HG03159 (cell line): Measurements from ENCODE around the gene PHF3.

Source experiments
- ATAC-seq: cut with Tn5 transposase; IDR thresholded peaks from one replicate; pipeline ENCODE4 v1.9.1; 2021; ENCODE audit warnings: mild to moderate bottlenecking, moderate library complexity; ENCODE audit not compliant: unreplicated experiment

Gene PHF3, protein sequence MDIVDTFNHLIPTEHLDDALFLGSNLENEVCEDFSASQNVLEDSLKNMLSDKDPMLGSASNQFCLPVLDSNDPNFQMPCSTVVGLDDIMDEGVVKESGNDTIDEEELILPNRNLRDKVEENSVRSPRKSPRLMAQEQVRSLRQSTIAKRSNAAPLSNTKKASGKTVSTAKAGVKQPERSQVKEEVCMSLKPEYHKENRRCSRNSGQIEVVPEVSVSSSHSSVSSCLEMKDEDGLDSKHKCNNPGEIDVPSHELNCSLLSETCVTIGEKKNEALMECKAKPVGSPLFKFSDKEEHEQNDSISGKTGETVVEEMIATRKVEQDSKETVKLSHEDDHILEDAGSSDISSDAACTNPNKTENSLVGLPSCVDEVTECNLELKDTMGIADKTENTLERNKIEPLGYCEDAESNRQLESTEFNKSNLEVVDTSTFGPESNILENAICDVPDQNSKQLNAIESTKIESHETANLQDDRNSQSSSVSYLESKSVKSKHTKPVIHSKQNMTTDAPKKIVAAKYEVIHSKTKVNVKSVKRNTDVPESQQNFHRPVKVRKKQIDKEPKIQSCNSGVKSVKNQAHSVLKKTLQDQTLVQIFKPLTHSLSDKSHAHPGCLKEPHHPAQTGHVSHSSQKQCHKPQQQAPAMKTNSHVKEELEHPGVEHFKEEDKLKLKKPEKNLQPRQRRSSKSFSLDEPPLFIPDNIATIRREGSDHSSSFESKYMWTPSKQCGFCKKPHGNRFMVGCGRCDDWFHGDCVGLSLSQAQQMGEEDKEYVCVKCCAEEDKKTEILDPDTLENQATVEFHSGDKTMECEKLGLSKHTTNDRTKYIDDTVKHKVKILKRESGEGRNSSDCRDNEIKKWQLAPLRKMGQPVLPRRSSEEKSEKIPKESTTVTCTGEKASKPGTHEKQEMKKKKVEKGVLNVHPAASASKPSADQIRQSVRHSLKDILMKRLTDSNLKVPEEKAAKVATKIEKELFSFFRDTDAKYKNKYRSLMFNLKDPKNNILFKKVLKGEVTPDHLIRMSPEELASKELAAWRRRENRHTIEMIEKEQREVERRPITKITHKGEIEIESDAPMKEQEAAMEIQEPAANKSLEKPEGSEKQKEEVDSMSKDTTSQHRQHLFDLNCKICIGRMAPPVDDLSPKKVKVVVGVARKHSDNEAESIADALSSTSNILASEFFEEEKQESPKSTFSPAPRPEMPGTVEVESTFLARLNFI (N-terminal part only)

DNA sequence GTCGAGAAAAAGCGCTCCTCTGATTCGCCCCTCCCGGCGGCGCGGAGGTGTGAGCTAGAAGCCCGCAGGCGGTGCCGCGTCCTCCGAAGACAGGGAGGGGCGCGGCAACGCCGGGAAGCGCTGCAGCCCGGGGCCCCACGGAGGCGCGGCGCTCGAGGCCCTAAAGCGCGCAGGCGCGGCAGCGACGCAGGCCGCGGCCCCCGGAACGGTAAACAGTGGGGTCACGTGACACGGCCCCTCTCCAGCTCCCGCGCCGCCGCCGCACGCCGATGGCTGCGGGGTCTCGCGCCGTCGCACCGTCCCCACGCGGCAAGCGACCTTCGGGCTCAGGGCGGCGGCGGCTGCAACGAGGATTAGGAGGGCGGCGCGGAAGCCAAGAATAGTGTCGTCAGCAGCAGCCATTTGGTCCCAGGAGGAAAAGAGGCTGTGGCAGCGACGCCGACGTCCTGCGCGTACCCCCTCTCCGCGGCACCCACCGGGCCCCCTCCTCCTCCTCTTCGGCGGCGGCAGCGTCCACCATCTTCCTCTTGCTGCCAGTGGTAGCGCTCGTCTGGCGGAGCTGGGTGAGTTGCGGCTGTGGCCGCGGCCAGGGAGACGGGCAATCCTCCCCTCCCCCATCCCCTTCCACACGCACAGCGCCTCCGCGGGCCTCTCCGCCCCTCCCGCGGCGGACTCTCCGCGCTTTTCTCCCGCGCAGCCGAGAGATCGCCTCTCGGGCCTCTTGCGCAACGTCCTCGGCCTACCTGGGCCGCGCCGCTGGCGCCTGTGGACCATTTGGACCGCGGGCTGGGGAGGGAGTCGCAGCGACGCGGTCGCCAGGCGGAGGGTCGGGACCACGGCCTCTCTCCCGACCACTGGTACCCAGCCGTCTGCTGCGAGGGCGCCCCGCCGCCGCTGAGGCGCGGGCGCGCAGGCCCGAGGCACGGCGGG lies at the start of gene PHF3:
TSS of gene PHF3 (plus strand) at position 215 of the 930 bp plus-strand sequence. CDS start 10,750 bp downstream, outside the sequence.
- peak; percentile 89 for ATAC-seq

DNA sequence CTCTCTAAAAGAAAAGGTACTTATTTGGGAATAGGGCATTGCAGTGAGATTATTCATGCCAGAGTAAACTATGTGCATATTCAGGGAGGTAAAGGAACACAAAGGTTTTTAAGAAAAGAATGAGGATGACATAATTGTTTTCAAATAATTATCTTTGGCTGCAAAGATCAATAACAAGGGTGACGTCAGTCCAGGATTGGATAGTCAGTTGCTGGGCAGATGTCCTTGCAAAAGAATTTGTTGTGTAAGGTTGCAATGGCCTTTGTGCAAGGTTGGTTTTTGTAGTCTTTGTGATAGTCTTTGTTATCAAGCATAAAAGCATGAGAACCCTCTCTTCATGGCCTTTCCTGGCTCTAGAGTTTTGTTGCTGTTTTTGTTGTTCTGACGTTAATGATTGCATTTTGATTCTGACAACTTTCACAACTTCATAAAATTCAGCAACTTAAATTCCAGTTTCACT lies 45.6 kb upstream of the PHF3 start:
- no peak for ATAC-seq

DNA sequence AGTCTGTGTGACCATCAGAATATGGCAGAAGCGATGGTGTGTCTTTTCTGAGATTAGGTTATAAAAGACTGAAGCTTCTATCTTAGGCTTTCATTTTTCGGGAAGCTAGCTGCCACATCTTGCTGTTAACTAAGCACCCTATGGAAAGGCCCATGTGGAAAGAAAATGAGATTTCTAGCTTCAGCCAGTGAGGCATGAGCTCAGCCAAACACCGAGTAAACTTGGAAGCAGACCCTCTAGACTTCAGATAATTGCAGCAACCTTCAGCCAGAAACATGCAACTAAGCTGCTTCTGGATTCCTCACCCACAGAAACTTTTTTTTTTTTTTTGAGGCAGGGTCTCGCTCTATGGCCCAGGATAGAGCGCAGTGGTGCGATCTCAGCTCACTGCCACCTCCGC lies 42.7 kb upstream of the PHF3 start:
- ATAC-seq: no peak

DNA sequence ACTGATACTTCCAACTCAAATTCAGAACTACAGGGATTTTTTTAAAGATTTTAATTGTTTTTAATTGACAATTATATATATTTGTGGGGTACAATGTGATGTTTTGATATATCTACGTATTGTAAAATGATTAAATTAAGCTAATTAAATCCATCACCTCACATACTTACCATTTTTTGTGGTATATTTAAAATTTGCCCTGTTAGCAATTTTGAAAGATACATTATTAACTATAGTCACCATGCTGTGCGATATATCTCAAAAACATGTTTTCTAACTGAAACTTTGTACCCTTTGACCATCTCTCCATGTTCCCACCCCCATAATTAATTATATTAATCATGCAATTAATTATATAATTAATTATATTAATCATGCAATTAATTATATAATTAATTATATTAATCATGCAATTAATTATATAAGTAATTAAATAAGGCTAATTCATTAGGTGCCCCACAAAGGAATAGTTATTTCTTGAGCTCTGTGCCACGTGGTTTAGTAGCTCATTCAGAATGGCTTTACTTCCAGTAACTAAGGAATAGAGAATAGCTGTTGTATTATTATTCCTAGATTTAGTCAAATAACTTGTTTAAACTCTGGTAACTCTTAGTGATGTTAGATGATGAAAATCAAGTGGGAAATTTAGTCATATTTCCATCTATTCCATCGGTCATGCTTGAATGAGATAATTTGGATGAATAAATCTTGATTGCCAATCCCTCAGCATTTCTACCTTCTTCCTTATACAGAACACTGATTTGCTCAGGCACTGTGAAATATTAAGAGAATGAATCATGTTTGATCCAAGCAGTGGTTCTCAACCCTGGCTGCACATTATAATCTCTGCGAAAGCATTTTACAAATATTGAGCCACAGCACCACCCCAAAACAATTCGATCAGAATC lies 38.2 kb upstream of the PHF3 start:
- ATAC-seq: no peak

DNA sequence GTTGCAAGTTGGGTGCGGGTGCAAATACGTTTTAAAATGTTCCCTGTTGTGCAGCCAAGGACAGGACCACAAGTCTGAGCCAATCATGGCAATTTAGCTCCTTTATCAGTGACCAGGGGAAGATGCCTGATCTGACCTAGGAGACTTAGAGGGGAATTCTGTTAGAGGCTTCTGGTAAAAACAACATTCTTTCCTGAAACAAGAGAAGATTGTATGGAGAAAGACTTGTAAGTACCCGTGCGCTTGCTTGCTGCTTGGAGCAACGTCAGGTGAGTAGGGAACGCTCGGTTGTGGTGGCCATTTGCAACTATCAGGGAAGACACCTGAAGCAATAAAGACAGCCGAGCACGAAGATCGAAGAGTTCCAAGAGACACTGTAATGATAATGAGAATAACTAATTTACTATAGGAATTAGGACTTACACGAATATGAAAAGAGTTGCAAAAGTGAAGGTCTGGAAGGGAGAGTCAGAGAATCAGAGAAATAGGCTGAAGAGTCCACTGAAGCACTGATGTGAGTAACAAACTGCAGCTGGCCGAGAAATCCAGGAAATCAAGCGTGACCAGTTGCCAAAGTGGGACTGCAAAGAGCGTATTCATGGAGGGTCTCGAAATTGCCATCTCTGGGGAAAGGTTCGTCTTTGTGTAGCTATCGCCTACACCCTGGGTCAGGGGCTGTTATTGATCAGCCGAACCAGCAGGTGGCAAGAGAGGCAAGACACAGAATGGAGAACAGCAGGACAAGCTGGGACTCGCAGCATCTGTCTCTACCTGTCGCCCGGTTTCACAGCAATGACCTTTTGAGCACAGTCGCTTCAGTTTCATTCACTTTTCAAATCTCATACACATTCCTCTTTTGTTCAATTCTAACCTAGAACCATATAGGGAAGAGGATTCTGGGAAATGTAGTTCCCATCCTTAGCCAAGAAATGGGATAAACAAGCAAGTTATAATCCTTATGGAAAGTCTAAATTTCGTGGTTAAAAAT lies 37.3 kb upstream of the PHF3 start:
- peak; percentile 100 for ATAC-seq

DNA sequence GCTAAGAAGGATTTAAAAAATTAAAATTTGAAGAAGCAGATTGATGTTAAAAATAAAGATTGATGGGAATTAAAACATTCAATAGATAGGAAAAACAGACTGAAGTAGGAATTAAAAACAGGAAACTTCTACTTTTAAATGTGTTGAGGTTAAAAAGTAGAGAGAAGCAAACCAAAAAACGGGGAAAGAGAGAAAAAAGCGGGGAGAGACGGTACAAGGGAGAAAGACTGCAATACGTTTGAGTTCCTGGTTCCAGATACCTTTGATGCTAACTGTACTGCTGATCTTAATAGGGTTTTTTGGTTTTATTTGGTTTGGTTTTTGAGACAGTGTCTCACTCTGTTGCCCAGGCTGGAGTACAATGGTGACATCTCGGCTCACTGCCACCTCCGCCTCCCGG lies 36.4 kb upstream of the PHF3 start:
- ATAC-seq: no peak

DNA sequence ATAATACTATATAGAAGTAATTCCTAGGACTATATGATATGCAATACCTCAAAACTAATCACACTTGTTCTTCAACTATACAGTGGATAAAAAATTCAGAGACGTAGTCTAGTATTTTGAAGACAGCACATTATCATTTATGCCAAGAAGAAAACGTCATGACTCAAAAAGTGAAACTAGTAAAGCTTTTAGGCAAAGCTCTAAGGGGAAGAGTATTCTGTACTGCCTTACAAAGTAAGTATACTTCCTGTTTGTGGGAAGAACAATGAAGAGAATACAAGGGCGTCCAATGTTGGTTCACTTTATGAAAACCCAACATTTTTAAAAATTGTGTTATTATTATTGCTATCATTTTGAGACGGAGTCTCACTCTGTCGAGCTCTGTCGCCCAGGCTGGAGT lies 35.5 kb upstream of the PHF3 start:
- ATAC-seq: no peak

DNA sequence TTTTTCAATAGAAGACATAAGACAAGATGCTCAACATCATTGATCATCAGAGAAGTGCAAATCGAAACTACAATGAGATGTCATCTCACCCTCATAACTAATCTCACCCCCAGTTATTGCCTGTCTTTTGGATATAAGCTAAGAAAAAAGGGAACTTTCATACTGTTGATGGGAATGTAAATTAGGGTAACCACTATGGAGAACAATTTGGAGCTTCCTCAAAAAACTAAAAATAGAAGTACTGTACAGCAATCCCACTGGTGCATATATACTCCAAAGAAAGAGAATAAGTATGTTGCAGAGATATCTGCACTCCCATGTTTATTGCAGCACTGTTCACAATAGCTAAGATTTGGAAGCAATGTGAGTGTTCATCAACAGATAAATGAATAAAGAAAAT lies 26.4 kb upstream of the PHF3 start:
- no peak for ATAC-seq

DNA sequence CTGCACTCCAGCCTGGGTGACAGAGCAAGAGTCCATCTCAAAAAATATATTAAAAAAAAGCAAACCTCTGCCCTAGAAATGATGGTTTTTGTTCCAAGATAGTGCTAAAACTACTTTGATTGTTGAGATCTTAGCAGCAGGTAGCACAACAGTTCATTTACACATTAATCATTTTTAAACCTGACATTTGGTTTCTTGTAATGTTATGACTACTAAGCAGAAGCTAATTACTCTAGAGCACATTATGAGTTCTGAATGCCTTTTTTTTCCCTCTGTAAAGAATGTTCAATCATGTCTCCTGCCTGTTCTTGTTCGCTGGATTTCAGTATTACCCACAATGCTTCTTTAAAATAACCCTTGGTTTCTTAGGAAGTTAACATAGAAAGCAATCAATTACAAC lies 24.7 kb upstream of the PHF3 start:
- ATAC-seq: no peak

DNA sequence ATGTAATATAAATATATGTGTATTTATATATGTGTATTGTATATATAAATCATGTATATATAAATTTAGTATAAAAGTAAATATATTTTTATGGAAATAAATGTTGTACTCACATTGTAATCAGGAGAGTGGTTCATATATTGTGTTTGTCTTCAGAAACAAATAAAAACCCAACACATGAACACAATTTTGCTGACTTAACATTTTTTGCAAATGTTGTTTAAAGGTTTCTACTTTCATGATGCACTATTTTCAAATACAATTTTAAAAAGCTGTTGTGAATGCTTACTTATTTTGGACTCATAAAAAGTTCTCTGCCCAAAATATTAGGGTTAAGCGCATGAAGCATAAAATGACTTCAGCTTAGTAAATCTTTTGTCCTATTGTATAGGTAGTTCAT lies 24.0 kb upstream of the PHF3 start:
- ATAC-seq: no peak

DNA sequence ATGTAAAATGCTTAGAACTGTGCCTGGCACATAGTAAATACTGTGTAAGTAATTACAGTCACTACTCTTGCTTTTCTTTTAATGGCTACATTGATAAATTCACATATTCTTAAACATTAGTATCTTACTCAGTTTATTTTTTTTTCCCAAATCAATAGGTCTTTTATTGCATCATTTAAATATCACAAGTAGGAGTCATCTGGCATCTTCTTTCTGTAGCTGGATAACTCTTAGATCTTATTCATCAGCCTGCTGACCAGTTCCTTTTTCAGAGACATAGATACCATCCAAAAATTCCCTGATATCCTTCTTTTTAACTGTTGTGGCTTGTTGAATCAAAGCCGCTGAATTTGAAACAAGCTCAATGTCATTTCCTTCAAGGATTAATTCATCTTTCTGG lies 20.0 kb upstream of the PHF3 start:
- ATAC-seq: no peak

DNA sequence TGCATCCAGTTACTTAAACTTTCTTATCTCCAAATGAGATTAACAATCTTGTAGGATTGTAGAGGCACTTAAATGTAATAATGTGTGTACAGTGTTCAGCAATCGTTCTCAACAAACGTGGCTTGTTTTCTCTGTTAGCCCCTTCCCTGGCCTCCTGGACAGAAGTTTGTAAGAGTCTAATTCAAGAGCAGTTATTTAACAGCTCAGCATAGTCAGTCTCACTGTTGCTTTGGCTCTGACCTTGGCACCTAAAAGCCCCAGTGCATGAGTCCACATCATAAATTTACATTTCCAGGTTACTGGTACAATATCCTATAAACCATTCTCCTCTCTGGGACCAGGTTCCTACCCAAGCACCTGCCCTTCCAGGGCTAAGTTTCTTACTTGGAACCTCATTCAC lies 11.5 kb upstream of the PHF3 start:
- no peak for ATAC-seq

DNA sequence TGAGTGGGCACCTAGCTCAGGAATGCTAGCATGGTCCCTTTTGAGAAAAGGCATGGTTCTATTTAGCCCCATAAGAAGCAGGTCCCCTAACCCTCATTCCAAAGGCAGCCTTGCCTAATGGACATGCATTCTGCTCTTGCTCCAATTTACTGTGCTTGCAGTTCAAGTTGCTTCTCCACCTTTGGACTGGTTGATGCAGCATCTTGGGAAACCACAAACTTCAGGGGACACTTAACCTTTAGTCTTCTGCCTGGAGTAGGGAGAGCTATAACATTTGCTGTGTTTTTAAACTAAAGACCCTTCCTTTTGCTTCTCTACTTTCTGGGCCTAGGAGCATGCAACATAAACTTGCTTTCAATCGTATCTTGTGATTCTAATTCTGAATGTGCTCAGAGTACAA lies 5.1 kb upstream of the PHF3 start:
- ATAC-seq: no peak

DNA sequence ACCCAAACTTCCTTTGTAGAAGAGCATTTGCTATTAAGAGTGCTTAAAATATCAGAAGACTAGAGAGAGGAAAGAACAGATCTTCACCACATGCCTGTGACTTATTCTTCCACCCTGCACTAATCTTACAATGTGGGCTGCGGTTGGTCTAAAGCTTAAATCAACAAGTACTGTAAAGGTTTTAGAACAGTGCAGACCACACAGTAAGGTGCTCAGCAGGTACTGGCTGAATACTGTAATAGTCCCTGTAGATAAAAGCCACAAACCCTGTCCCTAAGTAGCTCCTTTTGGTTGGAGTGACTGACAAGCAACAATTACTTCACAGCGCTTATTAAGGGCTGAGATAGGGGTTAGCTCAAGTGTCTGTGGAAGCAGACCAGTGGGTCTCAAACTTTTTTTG lies 972 bp upstream of the PHF3 start:
- ATAC-seq: no peak

DNA sequence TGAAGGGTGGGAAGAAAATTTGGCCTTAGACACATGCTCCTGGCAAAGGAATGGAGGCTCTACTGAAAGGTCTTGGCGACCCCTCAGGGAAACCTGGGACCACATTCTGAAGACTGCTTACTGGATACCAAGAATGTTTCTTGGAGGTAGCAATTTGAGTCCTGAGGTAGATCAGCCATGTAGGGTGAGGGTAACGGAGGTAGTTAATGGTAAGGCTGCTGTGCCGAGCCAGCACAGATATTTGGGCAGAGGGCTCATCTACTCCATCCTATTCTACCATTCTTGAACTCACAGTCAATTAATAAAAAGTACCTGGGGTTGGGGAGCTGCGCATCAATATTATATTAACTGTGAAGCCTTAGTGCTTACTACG lies 401 bp upstream of the PHF3 start:
- ATAC-seq: peak; percentile 19

DNA sequence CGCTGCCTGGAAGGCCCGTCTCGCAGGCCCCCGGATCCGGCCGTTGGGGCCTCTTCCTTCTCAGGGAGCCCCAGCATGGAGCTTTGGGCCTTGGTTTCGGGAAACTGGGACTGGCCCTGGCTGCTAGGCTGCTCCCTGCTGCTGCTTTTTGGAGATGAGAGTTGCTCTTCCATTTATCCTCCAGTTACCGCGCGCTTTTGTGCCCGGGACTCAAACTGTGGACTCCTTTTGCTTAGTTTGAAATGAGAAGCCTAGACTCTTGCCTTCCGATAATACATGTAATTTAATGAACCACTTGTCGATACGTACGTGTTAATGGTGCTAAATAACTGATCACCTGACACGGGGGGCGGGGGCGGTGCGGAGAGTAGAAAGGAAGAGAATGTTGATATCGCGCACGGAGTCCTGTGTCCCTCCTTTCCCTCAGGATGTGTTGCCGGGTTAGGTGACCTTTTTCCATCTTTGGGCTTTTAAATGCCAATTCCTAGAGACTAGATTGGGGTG lies 968 bp downstream of the PHF3 start:
- ATAC-seq: peak; percentile 7

DNA sequence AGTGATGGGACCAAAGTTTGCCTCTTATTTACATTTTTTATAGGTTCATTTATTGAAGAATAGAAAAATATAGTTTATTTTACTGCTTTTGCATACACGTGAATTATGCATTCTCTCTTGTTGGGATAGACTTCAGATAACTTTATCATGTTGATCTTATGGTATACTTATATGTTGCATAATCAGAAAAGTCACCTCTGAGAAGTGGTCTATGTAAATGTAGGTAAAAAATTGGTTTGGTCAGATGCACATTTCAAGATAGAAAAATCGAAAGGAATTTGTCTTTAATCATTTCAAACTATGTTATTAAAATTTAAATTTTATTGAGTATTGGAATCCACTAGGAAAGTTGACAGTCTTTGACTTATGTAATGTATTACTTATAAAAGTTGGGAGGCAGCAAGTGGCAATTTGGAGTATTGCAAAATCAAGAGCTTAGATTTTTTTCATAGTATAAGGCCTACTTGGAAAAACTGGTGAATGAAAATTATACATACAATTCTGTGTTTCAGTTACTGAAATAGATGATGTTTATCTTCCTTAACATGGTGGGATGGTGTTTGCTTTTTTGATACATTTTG lies 2.4 kb downstream of the PHF3 start:
- no peak for ATAC-seq
